ELR (cell line): ENCODE data around the gene AGPAT2.
A peak's percentile ranks its signal among the peaks of the same experiment; 100 is the strongest.

ENCODE experiments used
- DNase-seq: peaks from one replicate; pipeline ENCODE4 v3.0.0-alpha.2; 2015; ENCODE audit warnings: low read depth

The AGPAT2 gene

GRCh38 chr9:136625101-136626065, 61.9 kb downstream of the AGPAT2 start:
- peak; percentile 64 for DNase-seq

GRCh38 chr9:136624184-136624951, 62.9 kb downstream of the AGPAT2 start:
- DNase-seq, result no peak

- DNase-seq, result no peak
Observed at GRCh38 chr9:136623842-136624183, 63.4 kb downstream of the AGPAT2 start.
